ENCODE results near the gene SLC25A13. TPM values are rescaled to one million over a fixed set of nuclear protein-coding genes. Genes with fewer than 3 reads are reported as not detected.
A peak's percentile ranks its signal among the peaks of the same experiment; 100 is the strongest.

SLC25A13 gene
- total RNA-seq, 2 experiments from 2014 or later: 12.6 to 14.5 TPM

DNA sequence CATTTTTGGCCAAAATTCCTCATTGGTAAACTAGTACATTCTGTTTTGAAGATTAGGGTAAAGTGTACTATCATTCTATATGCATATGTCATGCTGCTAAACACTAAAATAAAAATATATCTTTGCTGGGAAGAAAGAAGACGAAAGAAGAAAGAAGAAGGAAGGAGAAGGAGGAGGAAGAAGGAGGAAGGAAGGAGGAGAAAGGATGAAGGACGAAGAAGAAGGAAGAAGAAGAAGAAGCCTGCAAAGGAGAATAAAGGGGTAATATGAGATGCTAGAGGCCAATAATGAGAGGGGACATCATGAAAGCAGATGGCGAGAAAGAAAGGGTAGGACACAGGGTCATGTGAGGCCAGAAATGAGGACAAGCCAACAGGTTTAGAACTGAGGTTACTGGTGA is 8.0 kb downstream of the SLC25A13 start:
- peaks cover 21% of the 10 kb centered on the region for H3K4me1 Mint-ChIP-seq
- no peak overlapping the region for H3K4me3 Mint-ChIP-seq
- H3K27ac Mint-ChIP-seq: no peak overlapping the region
- peaks cover 22% of the 10 kb centered on the region for H3K36me3 Mint-ChIP-seq
- no peaks in the 10 kb centered on the region for H3K27me3 Mint-ChIP-seq
- no peaks in the 10 kb centered on the region for H3K9me3 Mint-ChIP-seq
- no peak for DNase-seq

- no peaks in the 10 kb centered on the region for H3K9me3 Mint-ChIP-seq
Observed at GRCh38 chr7:96312502-96312901, 9.4 kb downstream of the SLC25A13 start.

GRCh38 chr7:96311967-96312366 is 9.9 kb downstream of the SLC25A13 start:
- Mint-ChIP-seq H3K4me3 (no peak overlapping the region), H3K27ac (no peak overlapping the region), H3K36me3 (peaks cover 22% of the 10 kb centered on the region), H3K9me3 (no peaks in the 10 kb centered on the region), H3K4me1 (peaks cover 21% of the 10 kb centered on the region), H3K27me3 (no peaks in the 10 kb centered on the region)
- DNase-seq: no peak

More at GRCh38 chr7:96312502-96312901, 9.4 kb downstream of the SLC25A13 start:
- DNase-seq: no peak
- H3K36me3 Mint-ChIP-seq: peaks cover 22% of the 10 kb centered on the region
- H3K4me1 Mint-ChIP-seq: peaks cover 21% of the 10 kb centered on the region
- no peaks in the 10 kb centered on the region for H3K27me3 Mint-ChIP-seq
- H3K4me3 Mint-ChIP-seq: no peak overlapping the region
- H3K27ac Mint-ChIP-seq: no peak overlapping the region

DNA sequence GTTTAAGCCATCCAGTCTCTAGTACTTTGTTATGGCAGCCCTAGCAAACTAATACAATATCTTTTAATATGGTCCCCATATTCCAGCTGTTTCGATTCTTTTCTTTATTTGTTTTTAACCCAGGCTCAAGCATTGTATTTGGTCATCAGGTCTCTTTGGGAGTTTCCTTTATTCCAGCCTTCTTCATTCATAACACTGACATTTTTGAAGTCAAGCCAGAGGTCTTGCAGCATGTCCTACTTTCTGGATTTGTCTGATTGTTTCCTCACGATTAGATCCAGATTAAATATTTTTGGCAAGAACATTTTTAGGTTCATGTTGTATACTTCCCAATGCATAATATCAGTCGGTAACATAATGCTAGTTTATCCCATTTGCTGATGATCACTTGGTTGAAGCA is 11.8 kb downstream of the SLC25A13 start:
- Mint-ChIP-seq H3K36me3 (peaks cover 21% of the 10 kb centered on the region), H3K4me3 (no peak overlapping the region), H3K4me1 (peaks cover 24% of the 10 kb centered on the region), H3K9me3 (no peaks in the 10 kb centered on the region), H3K27ac (no peak overlapping the region), H3K27me3 (no peaks in the 10 kb centered on the region)
- no peak for DNase-seq

DNA sequence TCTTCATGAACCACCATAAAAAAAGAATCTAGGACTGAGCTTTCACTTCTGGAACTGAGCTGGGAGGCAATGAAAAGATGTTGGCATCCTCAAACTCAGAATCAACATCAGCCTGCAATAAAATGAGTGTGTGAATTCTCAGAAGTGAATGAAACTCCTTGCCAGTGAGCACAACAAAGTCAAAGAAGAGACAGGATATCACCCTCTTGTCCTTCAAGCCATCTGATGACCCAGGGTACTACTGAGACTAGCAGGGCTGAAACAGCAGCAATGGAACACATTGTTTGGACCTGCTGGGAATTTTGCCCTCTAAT is 13.0 kb downstream of the SLC25A13 start:
- no peak overlapping the region for H3K4me3 Mint-ChIP-seq
- no peaks in the 10 kb centered on the region for H3K9me3 Mint-ChIP-seq
- H3K36me3 Mint-ChIP-seq: peaks cover 26% of the 10 kb centered on the region
- DNase-seq: no peak
- H3K4me1 Mint-ChIP-seq: peaks cover 25% of the 10 kb centered on the region
- H3K27ac Mint-ChIP-seq: no peak overlapping the region
- no peaks in the 10 kb centered on the region for H3K27me3 Mint-ChIP-seq

GRCh38 chr7:96308253-96308949 is 13.5 kb downstream of the SLC25A13 start:
- peaks cover 26% of the 10 kb centered on the region for H3K36me3 Mint-ChIP-seq
- H3K9me3 Mint-ChIP-seq: no peaks in the 10 kb centered on the region
- H3K27me3 Mint-ChIP-seq: no peaks in the 10 kb centered on the region
- no peak for DNase-seq
- no peak overlapping the region for H3K4me3 Mint-ChIP-seq
- no peak overlapping the region for H3K27ac Mint-ChIP-seq
- peaks cover 29% of the 10 kb centered on the region for H3K4me1 Mint-ChIP-seq

GRCh38 chr7:96306385-96307125 is 15.3 kb downstream of the SLC25A13 start:
- Mint-ChIP-seq H3K27ac (no peak overlapping the region), H3K4me1 (peaks cover 36% of the 10 kb centered on the region), H3K4me3 (no peak overlapping the region), H3K27me3 (no peaks in the 10 kb centered on the region), H3K36me3 (peaks cover 26% of the 10 kb centered on the region), H3K9me3 (no peaks in the 10 kb centered on the region)
- DNase-seq: no peak

GRCh38 chr7:96305915-96306314 is 16.0 kb downstream of the SLC25A13 start:
- peaks cover 32% of the 10 kb centered on the region for H3K4me1 Mint-ChIP-seq
- no peaks in the 10 kb centered on the region for H3K9me3 Mint-ChIP-seq
- no peak overlapping the region for H3K4me3 Mint-ChIP-seq
- H3K36me3 Mint-ChIP-seq: peaks cover 26% of the 10 kb centered on the region
- no peak for DNase-seq
- no peak overlapping the region for H3K27ac Mint-ChIP-seq
- no peaks in the 10 kb centered on the region for H3K27me3 Mint-ChIP-seq

DNA sequence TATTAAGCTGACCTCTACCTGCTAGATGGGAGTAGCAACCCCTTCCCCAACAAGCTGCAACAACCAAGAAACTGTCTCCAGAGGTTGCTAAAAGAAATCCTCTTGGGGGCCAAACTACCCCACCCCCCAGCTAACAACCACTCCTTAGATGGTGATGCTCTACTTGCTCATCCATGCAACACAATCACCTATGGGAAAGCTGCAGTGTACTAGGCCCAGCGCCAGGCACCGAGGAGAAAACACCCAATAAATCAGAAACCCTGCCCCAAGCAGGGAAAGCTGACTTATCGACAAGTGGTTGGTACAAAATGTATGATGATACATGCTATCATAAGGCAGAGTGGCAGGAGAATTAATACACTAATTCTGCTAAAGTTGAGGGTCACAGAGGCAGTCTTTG is 17.3 kb downstream of the SLC25A13 start:
- peaks cover 21% of the 10 kb centered on the region for H3K36me3 Mint-ChIP-seq
- H3K4me3 Mint-ChIP-seq: no peak overlapping the region
- H3K4me1 Mint-ChIP-seq: peaks cover 30% of the 10 kb centered on the region
- H3K27ac Mint-ChIP-seq: peak overlapping the region; percentile 72
- no peaks in the 10 kb centered on the region for H3K9me3 Mint-ChIP-seq
- no peaks in the 10 kb centered on the region for H3K27me3 Mint-ChIP-seq
- DNase-seq: no peak

DNA sequence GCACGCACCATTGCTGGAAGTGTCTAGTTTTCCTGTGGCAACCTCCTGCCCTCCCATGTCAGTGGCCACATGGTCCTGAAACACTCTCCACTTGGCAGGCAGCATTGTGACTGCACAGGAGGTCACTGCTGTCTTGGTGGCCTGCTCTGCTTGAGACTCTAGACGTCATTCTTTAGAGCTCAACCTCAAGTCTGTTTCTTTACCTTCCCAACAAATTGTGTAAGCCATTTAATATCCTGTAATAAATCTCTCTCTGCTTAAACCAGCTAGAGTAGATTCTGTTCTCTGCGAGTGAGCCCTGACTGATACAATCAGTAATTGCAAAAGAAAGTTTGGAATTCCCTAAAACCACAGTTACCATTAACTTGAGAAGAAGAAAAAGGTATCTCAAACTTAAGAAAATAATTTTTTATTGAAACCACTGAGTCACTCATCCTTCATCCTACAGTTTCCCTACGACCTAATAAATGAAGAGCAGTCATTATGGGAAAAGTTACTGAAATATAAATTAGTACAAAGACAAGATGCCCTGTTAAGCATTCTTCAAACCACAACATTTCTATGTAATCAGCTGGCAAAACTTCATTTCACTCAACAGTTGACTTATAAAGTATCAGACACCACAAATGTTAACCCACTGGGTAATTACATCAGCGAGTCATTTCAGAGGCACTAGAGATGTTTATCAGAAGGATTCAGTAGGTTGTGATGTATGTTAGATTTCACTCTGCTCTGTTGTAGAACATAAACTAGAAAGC is 18.0 kb downstream of the SLC25A13 start:
- H3K4me1 Mint-ChIP-seq: peaks cover 27% of the 10 kb centered on the region
- DNase-seq: no peak
- peaks cover 19% of the 10 kb centered on the region for H3K36me3 Mint-ChIP-seq
- peak overlapping the region; percentile 72 for H3K27ac Mint-ChIP-seq
- no peak overlapping the region for H3K4me3 Mint-ChIP-seq
- H3K9me3 Mint-ChIP-seq: no peaks in the 10 kb centered on the region
- H3K27me3 Mint-ChIP-seq: no peaks in the 10 kb centered on the region

DNA sequence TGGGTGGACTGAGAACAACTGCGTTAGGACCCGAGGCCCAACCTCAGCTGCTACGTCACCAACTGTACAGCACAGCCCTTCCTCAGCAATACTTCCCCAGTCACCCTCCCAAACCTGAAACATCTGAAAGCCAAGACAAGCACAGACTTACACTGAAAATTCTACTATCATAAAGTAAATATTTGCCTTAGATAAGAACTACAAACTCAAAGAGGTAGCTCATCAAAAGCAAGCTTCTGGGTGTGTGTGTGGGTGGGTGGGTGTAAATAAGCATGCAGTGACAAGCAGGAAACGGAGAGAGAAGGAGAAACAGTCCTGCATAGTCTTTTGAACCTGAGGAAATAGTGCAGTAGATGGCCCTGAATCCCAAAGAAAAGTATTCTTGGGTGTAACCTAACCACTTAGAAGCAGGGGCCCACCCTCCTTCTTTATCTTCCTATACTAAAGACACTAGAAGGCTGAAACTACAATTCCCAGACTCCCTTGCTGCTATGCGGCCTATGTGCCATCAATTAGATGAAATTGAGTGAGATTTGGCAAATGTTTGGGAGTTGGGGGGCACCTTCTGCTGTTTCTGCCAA is 18.7 kb downstream of the SLC25A13 start:
- no peaks in the 10 kb centered on the region for H3K9me3 Mint-ChIP-seq
- peaks cover 17% of the 10 kb centered on the region for H3K36me3 Mint-ChIP-seq
- no peak overlapping the region for H3K27ac Mint-ChIP-seq
- no peaks in the 10 kb centered on the region for H3K27me3 Mint-ChIP-seq
- no peak for DNase-seq
- H3K4me1 Mint-ChIP-seq: peaks cover 27% of the 10 kb centered on the region
- no peak overlapping the region for H3K4me3 Mint-ChIP-seq

GRCh38 chr7:96300986-96301385 is 20.9 kb downstream of the SLC25A13 start:
- DNase-seq: no peak
- Mint-ChIP-seq H3K9me3 (no peaks in the 10 kb centered on the region), H3K27ac (no peak overlapping the region), H3K27me3 (no peaks in the 10 kb centered on the region), H3K4me3 (no peak overlapping the region), H3K4me1 (peaks cover 25% of the 10 kb centered on the region), H3K36me3 (peaks cover 13% of the 10 kb centered on the region)

- peaks cover 14% of the 10 kb centered on the region for H3K36me3 Mint-ChIP-seq
- no peaks in the 10 kb centered on the region for H3K27me3 Mint-ChIP-seq
- H3K4me3 Mint-ChIP-seq: no peak overlapping the region
- peaks cover 25% of the 10 kb centered on the region for H3K4me1 Mint-ChIP-seq
- H3K9me3 Mint-ChIP-seq: no peaks in the 10 kb centered on the region
- no peak for DNase-seq
- H3K27ac Mint-ChIP-seq: no peak overlapping the region
Observed at GRCh38 chr7:96300502-96300901, 21.4 kb downstream of the SLC25A13 start.

DNA sequence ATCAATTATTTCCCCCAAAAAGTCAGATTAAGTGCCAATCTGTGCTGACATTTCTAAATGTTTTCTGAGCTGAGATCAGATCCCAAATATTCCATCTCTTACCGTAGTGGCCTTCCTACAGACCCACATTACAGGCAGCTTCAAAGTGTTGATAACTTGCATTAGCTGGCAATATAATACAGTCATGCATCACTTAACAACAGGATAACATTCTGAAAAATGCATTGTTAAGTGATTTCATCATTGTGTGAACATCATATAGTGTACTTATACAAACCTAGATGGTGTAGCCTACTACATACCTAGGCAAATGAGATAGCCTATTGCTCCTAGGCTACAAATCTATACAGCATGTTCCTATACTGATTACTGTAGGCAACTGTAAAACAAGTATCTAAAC is 22.4 kb downstream of the SLC25A13 start:
- Mint-ChIP-seq H3K4me1 (peaks cover 22% of the 10 kb centered on the region), H3K27me3 (no peaks in the 10 kb centered on the region), H3K9me3 (no peaks in the 10 kb centered on the region), H3K4me3 (no peak overlapping the region), H3K27ac (no peak overlapping the region), H3K36me3 (peaks cover 23% of the 10 kb centered on the region)
- DNase-seq: no peak

- no peak for DNase-seq
- Mint-ChIP-seq H3K4me1 (peaks cover 6% of the 10 kb centered on the region), H3K36me3 (peaks cover 28% of the 10 kb centered on the region), H3K4me3 (no peak overlapping the region), H3K27ac (no peak overlapping the region), H3K9me3 (no peaks in the 10 kb centered on the region), H3K27me3 (no peaks in the 10 kb centered on the region)
Observed at GRCh38 chr7:96297876-96298275, 24.0 kb downstream of the SLC25A13 start.
